Natural killer cell (primary cell): ENCODE data around the gene TEX9. TPM values are rescaled to one million over a fixed set of nuclear protein-coding genes. Genes with fewer than 3 reads are reported as not detected.

Experiments
- ATAC-seq, 3 donors: fragments of 150-1000 bp in 2 of 3; fragments of 200-7000 bp in 1 of 3; cut with Tn5 transposase; 1 replicate in 1 of 3; 2 replicates in 2 of 3; pipeline ENCODE4 v1.10.0; 2021; ENCODE audit warnings: mild to moderate bottlenecking in 2 of 3, moderate library complexity in 2 of 3
- DNase-seq, 2 donors: peaks; one replicate each; pipeline versions ENCODE4 v3.0.0 to v3.0.0-alpha.2; 2013 to 2021; ENCODE audit warnings: mixed read lengths in 1 of 2
- H3K27ac ChIP-seq: one replicate; pipeline ENCODE4 v1.5.1; 2013; ENCODE audit warnings: mild to moderate bottlenecking, low read length
- H3K27me3 ChIP-seq: one replicate; pipeline ENCODE4 v1.6.1; 2013; ENCODE audit warnings: low read length; ENCODE audit not compliant: control insufficient read depth, insufficient read depth
- H3K36me3 ChIP-seq: one replicate; pipeline ENCODE4 v1.6.1; 2013; ENCODE audit warnings: low read length; ENCODE audit not compliant: control insufficient read depth, insufficient read depth
- H3K4me1 ChIP-seq: one replicate; pipeline ENCODE4 v1.6.1; 2013; ENCODE audit warnings: low read length; ENCODE audit not compliant: control insufficient read depth, insufficient read depth
- H3K4me3 ChIP-seq: one replicate; pipeline ENCODE4 v1.5.1; 2013; ENCODE audit warnings: low read length
- H3K9me3 ChIP-seq: one replicate; pipeline ENCODE4 v1.6.1; 2013; ENCODE audit warnings: low read length; ENCODE audit not compliant: control insufficient read depth, insufficient read depth
- H3K27ac Mint-ChIP-seq, 2 donors: one replicate each; pipeline ENCODE4 v1.8.0; 2022; ENCODE audit warnings: mild to moderate bottlenecking in 2 of 2, mixed read lengths in 2 of 2, moderate library complexity in 1 of 2
- H3K27me3 Mint-ChIP-seq, 2 donors: one replicate each; pipeline ENCODE4 v1.8.0; 2022; ENCODE audit warnings: low read depth in 2 of 2, mixed read lengths in 2 of 2
- H3K36me3 Mint-ChIP-seq: one replicate; pipeline ENCODE4 v1.8.0; 2022; ENCODE audit warnings: mixed read lengths
- H3K4me1 Mint-ChIP-seq, 2 donors: one replicate each; pipeline ENCODE4 v1.8.0; 2022; ENCODE audit warnings: mixed read lengths in 2 of 2
- H3K4me3 Mint-ChIP-seq: one replicate; pipeline ENCODE4 v1.8.0; 2022; ENCODE audit warnings: mild to moderate bottlenecking, moderate library complexity, mixed read lengths
- H3K9me3 Mint-ChIP-seq, 2 donors: one replicate each; pipeline ENCODE4 v1.8.0; 2022; ENCODE audit warnings: mixed read lengths in 2 of 2
- CTCF ChIP-seq: fragments of 200-600 bp; IDR thresholded peaks from one replicate; pipeline ENCODE4 v1.8.0; 2022; ENCODE audit warnings: antibody characterized with exemption
- WGBS: methylation state at CpG from one replicate; pipeline ENCODE4 v1.1.7; 2013; ENCODE audit warnings: missing lambda C conversion rate; ENCODE audit not compliant: insufficient coverage; 5-methylcytosine and 5-hydroxymethylcytosine counted together
- intact Hi-C: fragments of 100-400 bp; cut with micrococcal nuclease; formaldehyde crosslinking; loops from one replicate; pipeline ENCODE4 v1.14.2; 2022
- total RNA-seq, 4 donors: library from RNA; stranded (reverse); fragments of 120-200 nt in 1 of 4; gene quantifications; one replicate each; pipeline versions ENCODE4 v1.2.3 to v1.2.4, GENCODE V29; 2013 to 2022

TEX9 gene
- total RNA-seq, 3 donors from 2014 or later (not counting 1 experiment from before 2014, with no cell fraction given): 0.54 to 1.1 (median 1.1) TPM

- H3K27ac ChIP-seq: no peak overlapping the region
- ATAC-seq (no peak), DNase-seq (no peak)
- no peak overlapping the region for H3K4me3 Mint-ChIP-seq
- H3K36me3 Mint-ChIP-seq: no peaks in the 10 kb centered on the region
- H3K4me1 ChIP-seq: no peaks in the 10 kb centered on the region
- intact Hi-C loops: no loop called here
- H3K9me3 ChIP-seq: no peaks in the 10 kb centered on the region
- H3K27ac Mint-ChIP-seq: no peak overlapping the region
- H3K9me3 Mint-ChIP-seq: no peaks in the 10 kb centered on the region
- peaks cover under 1 to 3% of the 10 kb centered on the region in 2 donors for H3K27me3 Mint-ChIP-seq
- TF ChIP-seq CTCF: no peak
- no peak overlapping the region for H3K4me3 ChIP-seq
- WGBS: 100% methylated on average over 1 of the region's 1 CpG
- peaks cover 3% of the 10 kb centered on the region for H3K27me3 ChIP-seq
- peaks cover 9% of the 10 kb centered on the region in 2 donors for H3K4me1 Mint-ChIP-seq
- no peaks in the 10 kb centered on the region for H3K36me3 ChIP-seq
Observed at GRCh38 chr15:56473017-56473416, 107.8 kb downstream of the TEX9 start.

- no peak for DNase-seq
- H3K36me3 Mint-ChIP-seq: no peaks in the 10 kb centered on the region
- peaks cover 8 to 15% of the 10 kb centered on the region in 2 donors for H3K27me3 Mint-ChIP-seq
- H3K4me3 Mint-ChIP-seq: no peak overlapping the region
- H3K9me3 ChIP-seq: no peaks in the 10 kb centered on the region
- no peak overlapping the region for H3K27ac ChIP-seq
- no peak for ATAC-seq
- intact Hi-C loops: no loop called here
- no peak overlapping the region for H3K27ac Mint-ChIP-seq
- H3K4me1 Mint-ChIP-seq: no peaks in the 10 kb centered on the region
- TF ChIP-seq CTCF: no peak
- H3K4me3 ChIP-seq: no peak overlapping the region
- H3K27me3 ChIP-seq: peaks cover 3% of the 10 kb centered on the region
- no peaks in the 10 kb centered on the region for H3K4me1 ChIP-seq
- no peaks in the 10 kb centered on the region for H3K9me3 Mint-ChIP-seq
- H3K36me3 ChIP-seq: no peaks in the 10 kb centered on the region
Observed at GRCh38 chr15:56475351-56475750, 110.1 kb downstream of the TEX9 start.

Other genes with a start within 250 kb of the TEX9 start
- 10 to 100 TPM; 25.0 to 37.4 (median 33.8) TPM for gene RFX7, start 121.5 kb upstream of the TEX9 start, total RNA-seq
- gene MNS1, start 99.7 kb downstream of the TEX9 start, total RNA-seq: under 1 TPM in 1 of 3 donors, not detected in 2; 0.52 TPM